GM18517 (cell line): ENCODE results near the gene MYO7B.

Experiments used
- ATAC-seq: cut with Tn5 transposase; IDR thresholded peaks from one replicate; pipeline ENCODE4 v1.9.1; 2021; ENCODE audit warnings: mild to moderate bottlenecking, moderate library complexity; ENCODE audit not compliant: unreplicated experiment

The MYO7B gene

DNA sequence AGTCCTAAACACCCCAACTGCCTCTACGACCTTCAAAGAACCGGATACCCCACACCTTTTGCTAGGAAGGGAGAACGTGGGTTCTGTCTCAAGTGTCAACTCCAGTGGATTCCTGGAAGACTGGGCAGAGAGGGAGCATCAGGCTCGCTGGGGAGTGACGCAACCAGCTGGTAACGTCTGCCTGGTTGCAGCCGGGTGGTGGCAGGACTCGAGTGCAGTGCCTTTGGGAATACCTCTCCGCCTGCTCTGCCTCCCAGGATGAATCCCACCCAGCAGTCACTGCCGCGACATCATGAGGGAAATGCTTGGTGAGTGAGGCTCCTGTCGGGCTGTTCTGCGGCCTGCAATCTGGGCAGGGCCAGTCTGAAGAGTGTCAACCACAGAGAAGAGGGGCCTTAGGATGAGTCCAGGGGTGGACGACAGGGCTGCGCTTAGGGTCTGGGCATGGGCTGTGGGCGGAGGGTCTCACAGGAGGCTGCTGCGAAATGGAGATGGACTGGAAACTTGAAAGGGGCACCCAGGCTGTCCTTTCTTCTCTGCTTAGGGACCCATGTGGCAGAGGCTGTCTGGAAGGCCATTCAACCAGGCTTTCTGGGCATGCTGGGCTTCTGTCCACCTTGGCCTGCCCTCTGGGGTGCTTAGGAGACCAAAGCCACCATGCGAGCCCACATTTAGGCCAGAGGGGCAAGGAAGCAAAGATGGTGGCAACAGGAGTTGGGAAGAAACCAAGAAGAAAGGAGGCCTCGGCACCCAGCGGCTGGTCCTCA lies 123.3 kb downstream of the MYO7B start:
- ATAC-seq: no peak

- ATAC-seq: no peak
These were observed 124.2 kb downstream of the MYO7B start for GRCh38 chr2:127659408-127660290.

GRCh38 chr2:127660291-127660578 lies 124.8 kb downstream of the MYO7B start:
- ATAC-seq: no peak

GRCh38 chr2:127661072-127661649 lies 125.7 kb downstream of the MYO7B start:
- ATAC-seq: no peak

- ATAC-seq: no peak
These were observed 126.5 kb downstream of the MYO7B start for GRCh38 chr2:127661949-127662510.

DNA sequence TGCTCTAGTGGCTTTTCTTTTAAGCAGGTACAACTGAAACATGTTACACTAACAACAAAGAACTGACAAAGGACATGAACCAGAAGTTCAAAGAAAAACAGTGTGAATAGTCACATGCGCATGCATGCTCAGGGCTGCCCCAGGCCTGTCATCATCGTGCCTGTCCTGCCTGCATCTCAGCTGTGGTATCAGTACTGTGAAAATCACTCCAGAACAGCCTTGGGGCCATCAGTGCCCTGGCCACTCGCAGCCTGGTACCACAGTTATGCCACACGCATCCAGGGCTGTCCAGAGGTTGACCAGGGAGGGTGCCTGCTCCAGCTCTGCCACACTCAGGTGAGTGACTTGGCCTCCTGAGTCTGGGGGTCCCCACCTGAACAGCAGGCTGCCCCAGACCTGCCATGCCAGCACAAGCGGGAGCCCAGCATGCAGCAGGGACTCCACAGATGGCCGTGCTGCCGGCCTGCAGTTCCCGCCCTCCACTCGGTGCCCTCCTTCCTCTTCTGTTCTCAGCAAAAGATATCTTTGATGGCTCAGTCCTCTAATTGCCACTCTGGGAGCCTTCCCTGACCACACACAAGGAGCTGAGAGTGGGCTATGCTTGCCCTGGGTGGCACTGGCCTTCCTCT lies 127.6 kb downstream of the MYO7B start:
- ATAC-seq: no peak

GRCh38 chr2:127663566-127664064 lies 128.1 kb downstream of the MYO7B start:
- no peak for ATAC-seq

DNA sequence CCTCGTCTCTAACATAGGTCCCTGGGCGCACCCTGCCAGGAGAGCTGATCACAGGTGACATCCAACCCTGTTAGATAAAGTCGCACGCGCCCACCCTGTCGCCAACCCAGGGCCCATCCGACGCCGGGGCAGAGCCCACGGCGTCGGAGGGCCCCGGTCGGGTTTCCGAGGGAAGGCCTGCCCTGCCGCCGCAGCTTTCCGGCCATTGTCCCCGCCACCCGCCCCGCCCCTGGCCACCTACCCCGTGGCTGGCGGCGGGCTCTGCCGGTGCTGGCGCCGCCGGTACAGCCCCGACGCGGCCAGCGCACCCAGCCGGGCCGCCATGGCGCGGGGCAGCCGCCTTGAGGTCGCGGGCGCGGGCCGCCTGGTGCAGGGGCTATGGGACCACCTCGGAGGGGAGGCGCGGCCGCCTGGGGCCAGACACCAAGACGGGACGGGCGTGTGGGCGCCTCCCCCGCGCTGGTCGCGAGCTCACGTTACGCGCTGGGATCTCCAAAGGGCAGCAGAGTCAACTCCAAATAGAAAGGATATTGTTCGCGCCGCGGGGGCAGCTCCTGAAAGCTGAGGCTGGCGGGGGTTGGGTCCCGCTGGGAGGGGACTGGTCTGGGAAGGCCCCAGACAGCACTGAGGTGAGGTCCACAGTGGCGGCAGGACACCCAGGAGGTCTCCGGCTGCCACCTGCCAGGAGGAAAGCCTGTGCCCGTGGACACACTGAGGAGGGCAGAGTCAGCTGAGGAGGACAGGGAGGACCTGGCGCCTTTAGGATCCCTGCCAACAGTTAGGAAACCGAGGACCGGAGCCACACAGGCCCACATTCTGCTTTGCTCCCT lies 128.8 kb downstream of the MYO7B start:
- ATAC-seq: no peak

DNA sequence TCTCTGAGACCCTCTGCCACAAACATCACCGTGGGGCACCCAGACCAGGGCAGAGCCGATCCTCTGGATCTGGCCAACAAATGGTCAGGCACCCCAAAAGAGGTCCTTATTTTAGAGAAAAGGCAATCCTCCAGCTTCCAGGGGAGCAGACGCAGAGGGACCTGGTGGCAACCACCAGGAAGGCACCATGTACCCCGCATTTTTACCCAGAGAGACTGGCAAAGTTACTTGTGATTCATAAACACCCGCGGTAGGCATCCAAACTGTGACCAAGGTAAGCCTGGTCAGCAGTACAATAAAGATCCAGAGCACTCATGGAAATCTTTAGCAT lies 129.4 kb downstream of the MYO7B start:
- ATAC-seq: no peak

DNA sequence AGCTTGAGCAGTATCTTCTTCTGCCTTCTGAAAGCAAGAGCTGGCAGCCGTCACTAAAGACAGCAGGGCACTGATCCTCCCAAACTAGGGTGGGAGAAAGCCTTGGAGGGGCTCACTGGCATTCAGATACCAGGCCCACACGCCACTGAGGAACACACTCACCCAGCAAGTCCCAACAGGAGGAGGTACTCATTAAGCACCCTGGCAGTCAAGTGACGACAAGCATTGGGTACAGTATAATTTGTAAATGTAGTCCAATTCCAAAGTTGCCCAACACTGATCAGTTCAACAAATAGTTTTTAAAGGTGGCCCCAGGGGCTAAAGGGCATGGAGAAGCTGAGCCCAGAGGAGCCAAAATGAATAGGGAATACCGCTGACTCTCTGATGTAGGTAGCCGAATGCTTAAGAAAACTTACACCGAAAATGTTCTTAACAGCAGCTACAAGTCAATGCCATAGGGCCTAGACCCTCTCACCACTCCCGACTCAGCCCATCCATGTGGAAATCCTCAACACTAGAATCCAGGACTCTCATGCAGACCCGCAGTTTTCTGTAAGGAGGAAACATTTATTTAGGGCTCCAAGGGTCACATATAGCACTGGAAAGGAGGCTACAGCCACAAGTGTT lies 129.9 kb downstream of the MYO7B start:
- ATAC-seq: no peak

DNA sequence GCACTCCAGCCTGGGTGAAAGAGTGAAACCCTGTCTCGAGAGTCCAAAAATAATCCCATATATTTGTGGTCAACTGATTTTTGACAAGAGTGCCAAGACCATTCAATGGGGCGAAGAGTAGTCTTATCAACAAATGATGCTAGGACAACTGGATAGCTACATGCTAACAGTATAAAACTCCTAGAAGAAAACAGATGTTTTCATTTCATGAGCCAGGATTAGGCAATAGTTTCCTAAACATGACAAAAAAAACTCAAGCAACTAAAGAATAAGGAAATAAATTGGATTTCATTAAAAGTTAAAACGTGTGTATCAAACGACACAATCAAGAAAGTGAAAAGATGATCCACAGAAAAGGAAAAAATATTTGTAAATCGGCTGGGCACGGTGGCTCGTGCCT lies 133.6 kb downstream of the MYO7B start:
- no peak for ATAC-seq

DNA sequence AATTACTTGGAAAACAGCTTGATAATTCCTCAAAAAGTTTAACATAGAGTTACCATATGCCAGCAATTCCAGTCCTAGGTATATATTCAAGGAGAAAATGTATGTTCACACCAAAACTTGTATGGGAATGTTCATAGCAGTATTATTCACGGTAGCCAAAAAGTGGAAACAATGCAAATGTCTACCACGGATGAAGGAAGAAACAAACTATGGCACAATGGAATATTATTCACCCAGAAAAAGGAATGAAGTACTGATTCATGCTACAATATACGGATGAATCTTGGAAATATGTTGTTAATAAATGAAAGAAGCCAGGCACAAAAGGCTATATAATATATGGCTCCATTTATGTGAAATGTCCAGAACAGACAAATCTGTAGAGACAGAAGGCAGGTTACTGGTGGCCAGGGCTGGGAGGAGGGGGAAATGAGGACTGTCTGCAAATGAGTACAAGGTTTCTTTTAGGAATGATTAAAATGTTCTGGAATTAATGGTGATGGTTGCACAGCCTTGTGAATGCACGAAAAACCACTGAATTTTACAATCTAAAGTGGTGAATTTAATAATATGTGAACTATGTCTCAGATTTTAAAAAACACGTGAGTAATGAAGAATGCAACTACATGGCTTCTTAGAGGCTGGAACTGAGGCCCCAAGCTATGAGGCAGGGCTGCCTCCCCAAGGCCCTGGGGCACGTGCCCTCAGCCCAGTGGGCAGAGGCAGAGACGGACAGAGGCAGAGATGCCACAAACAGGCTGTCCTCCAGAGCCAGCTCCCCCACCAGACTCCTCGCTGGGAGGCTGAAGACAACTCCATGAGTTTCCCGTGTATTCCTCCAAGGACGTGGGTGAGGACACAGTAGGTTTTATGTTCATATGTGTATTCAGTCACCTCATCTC lies 134.8 kb downstream of the MYO7B start:
- no peak for ATAC-seq

DNA sequence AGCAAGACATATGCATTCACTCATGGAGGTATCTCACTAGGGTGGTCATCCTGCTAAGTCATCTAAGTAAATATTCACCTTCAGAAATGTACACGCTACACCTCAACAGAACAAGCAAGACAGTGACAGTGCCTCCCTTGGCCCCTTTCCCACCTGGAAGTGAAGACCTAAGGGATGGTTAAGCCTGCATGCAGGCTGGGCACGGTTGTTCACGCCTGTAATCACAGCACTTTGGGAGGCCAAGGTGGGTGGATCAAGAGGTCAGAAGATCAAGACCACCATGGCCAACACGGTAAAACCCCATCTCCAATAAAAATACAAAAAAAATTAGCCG lies 135.4 kb downstream of the MYO7B start:
- no peak for ATAC-seq

DNA sequence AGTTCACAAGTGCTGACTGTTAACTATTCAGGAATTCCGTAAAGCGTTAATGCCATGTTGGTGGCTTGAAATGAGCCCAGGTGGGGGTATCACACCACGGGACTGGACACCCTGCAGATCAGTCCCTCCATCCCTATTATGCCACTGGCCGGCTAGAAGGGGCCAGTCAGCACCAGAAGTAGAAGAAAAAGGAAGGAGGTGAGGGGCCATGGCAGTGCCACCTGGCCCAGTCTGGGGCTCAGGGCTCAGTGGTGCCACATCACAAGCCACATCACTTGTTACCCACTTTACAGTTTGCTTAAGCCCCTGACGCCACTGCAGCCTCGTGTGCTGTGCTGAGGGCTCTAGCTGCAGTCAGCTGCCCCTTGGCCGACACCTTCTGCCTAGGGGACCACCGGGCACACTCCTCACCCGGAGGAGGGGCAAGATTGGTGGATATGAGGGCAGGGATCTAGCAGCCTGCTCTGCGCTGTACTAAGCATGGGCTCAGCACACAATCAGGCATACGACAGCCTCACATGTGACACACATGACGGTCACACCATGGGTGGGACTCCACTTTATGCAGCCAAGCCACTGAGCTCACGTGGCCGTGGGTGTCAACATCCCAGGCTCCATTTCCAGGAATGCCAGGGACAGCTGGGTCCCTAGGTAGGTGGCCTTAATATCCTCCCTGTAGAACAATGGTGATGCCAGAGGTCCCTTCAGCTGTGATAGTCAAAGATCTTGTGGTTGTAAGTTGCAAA lies 136.2 kb downstream of the MYO7B start:
- ATAC-seq: no peak

DNA sequence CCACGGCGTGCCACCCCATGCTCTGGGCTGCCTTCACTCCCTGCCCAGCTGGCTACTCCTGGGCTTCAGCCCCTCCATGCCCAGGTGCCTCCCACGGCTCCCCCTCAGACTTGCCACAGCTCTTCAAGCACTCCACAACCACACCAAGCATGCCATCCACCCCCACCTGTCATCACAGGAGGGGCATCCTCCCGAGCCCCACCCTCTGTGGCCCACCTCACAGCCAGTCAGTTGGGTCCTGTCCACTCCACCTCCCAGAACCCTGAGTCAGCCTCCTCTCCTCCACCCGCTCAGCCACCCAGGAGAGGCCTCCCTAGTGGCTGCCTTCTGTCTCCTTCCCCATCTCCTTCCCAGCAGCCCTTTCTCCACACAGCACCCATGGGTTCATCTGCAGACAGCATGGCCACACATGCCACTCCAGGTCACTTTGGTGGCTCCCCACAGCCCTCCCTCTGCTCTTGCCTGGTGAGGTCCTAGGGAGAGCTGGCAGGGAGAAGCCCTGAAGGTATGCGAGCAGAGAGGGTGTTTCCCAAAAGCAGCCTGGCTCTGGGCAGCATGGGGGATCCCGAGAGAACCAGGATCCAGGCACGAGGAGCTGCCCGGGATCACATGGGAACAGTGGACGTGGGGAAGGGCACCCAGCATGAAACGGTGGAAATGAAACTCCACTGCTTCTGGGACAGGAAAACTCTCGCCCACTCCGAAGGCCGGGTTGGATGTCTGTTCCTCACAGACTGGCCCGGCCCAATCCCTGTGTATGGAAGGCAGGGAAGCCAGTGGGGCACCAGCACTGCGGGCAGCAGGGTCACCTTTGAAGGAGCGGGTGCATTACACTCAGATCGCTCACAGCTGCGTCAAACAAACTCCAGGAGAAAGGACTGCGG lies 137.1 kb downstream of the MYO7B start:
- ATAC-seq: no peak

- ATAC-seq: no peak
These were observed 138.0 kb downstream of the MYO7B start for GRCh38 chr2:127673291-127674069.
